ENCODE measurements around the gene CROCC2.
A peak's percentile ranks its signal among the peaks of the same experiment; 100 is the strongest.

CROCC2 gene

DNA sequence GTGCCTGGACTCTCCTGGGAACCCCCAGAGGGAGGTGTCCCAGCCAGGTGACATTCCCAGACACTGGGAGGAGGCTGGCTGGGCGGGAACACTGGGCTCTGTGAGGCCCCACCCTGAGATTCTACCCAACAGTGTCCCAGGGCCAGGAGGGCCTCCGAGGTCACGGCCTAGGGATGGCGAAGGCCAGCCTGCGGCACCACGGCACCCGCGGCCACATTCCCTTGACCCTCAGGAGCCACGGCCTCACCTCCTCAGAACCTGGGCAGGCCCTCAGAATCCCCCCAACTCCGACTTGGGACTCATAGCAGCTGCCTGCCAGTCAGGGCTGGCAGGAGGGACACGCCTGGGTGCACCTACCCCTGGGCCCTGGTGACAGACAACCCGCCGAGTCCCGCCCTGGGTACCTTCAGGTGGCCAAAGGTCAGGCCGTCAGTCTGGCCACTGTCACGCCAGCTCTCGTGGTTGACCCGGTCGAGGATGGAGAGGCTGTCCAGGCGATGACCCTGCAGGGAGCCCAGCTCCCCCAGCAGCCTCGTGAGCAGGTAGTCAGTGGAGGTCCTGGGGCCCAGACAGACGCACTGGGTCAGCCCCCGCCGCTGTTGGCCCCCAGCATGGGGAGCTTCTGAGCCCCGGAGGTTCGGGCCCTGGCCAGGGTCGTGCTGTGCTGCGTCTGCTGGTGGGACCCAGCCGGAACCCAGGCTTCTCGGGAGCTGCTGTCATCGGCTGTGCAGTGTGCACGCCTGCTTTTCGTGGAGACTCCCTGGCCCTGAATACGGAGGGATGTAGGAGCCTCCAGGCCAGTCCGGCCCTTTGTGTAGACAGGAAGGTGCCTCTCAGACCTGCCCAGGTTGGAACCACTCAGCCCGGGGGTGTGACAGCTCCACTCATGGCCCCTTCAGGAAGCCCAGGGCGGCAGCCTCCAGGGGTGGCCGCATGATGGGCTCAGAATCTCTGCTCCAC is 16.3 kb upstream of the CROCC2 start:
- no peak for DNase-seq
- intact Hi-C loops (cut with DNase I) = no loop called here

DNA sequence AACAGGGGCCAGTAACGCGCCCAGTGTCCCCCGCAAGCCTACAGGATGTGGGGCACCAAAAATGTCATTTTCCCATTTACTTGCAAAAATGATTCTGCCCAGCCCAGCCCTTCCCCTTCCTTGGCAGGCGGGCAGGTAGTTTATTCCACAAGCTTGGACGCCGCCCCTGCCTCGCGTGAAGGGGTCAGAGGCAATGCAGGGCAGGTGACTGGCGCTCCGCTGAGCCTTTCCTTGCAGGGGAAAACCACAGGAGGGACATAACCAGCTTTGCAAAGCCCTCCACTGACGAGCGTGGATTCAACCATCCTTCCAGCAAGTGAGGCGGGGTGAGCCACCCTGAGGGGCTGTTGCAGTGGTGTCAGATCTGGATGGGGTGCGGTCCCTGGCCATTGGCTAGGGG is 15.4 kb upstream of the CROCC2 start:
- DNase-seq = no peak
- intact Hi-C loops (cut with DNase I) = no loop called here

DNA sequence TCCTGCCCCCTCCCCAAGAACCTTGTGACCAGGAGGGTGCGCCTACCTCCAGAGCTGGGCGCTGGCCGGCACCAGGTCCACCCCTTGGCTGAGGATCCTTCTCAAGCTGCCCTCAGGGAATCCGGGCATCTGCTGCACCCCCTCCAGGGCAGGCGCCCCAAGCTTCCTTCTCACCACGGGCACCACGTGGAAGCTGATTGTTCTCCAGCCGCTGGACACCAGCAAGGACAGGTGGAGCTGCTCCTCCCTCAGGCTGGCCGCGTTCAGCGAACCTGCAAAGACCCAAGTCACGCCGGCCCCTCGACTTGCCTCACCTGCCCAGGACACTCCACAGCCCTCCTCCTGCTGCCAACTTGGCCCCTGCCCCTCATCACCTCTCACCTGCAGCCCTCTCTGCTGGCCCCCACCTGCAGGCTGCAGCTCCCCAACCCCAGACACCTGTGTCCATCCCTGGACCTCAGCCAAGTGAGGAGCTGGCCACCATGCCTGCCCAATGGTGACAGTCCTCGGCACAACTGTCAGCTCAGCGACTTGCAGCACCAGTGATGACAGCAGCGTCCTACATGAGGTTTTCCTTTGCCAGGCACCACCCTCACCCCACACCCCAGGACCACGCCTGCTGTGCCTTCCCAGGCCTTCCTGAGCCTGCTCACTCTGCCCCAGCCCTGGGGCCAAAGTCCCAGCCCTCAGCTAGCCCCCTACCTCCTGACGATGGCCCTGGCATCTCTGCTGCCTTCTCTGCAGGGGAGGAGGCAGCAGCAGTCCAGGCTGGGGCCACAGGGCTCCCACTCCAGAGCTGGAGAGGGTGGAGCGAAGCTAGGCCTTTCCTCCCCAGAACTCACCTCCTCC is 14.4 kb upstream of the CROCC2 start:
- DNase-seq = no peak
- intact Hi-C loops (cut with DNase I) = no loop called here

DNA sequence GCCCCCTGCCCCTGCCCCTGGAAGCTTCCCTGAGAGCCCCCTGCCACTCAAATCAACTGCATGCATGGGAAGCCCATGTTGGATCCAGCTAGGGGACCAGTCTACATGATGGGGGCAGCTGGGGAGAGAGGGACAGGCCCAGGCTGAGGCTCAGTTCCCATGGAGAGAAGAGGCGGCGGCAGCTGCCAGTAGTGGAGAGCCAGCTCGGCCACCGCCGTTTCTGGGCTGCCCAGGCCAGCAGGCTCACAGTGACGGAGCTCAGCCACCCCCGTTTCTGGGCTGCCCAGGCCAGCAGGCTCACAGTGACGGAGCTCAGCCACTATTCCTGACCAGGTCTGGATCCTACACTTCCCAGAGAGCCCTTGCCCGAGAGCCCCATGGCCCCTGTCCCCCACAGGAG is 13.8 kb upstream of the CROCC2 start:
- intact Hi-C loops (cut with DNase I) = no loop called here
- DNase-seq = peak in 6 of 42 donors; percentile 6 to 39 (median 26)

DNA sequence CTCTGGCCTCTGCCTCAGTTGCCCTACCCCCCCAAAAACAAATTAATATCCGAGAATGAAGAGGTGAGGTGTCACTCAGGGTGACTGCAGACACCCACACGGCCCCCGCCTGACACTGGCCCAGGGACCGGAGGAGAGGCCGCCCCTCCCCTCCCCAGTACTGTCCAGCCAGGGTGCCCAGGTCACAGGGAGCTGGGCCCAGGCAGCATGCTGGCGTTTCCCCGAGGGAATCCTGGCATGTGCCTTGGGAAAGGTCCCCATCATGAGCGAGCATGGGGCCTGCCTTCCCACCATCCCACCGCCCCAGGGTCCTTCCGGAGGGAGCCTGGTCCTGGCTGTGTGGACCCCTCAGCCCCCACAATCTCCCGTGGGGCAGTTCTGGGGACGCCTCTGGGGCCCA is 13.2 kb upstream of the CROCC2 start:
- intact Hi-C loops (cut with DNase I) = no loop called here
- no peak for DNase-seq

DNA sequence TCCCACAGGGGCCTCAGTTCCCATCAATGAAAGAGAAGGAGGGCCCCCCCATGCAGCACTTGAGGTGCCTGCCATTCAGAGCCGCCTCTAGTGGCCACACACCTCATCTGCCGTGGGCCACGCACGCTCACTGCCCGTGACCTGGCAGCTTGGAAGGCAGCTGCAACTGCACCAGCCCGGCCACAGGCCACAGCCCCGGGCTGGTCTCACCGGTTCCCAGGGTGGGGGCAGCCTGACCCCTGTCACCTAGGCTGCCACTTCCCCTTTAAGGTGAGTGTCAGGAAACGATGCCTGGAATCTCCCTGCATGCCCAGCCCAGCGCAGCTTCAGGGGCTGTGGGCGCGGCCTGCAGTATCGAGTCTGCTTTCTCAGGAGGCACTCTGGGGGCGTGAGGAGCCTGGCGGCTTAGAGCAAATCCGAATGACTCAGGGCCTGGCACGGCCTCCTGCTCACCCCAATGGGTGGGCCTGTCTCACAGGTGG is 12.7 kb upstream of the CROCC2 start:
- DNase-seq = peak in 40 of 42 donors; percentile 17 to 86 (median 52)
- intact Hi-C loops (cut with DNase I) = no loop called here

DNA sequence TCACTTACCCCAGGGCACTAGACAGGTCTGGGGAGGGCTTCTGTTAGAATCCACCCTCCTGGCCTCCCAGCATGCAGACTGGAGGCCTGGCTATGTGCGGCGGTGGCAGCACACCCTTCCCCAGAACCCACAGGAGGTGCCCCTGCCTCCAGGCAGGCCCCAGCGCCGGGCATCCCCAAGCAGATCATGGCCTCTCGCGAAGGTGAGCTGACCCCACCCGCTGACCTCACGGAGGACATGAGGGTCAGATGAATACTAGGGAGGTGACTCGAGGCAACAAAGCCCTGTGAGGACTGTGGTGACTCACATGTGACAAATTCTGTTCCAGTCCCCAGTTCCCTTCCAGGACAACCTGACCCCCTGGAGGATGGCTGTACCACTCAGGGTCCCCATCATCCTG is 12.1 kb upstream of the CROCC2 start:
- intact Hi-C loops (cut with DNase I) = no loop called here
- DNase-seq = no peak

DNA sequence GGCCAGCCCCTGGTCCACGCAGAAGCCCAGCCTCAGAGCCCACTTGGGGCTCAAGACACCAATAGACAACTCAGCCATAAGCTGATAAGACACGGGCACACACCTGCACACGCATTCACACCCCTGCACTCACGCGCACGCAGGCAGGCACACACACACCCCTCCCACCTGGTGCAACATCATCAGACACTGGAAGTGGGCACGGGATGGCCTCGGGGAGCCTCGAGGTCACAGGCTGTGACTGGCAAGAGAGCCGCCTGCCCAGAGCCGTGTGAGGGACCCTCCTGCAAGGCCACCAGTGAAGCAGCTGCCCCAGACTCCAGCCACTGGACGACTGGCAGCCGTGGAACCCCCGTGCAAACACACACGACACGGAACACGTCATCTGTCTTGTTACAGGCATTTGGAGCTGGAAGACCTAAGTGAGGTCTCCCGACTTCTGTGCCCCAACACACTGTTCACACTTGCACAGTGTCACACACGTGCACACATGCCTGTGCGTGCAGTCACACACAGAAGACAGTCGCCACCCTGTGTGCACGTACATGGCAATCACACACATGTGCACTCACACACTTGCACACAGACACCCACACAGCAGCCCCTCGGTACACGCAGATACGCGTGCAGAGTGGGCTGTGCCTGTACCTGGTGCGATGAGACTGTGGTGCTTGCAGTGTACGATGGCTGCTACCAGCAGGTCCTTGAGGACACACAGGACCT is 11.1 kb upstream of the CROCC2 start:
- DNase-seq = no peak
- intact Hi-C loops (cut with DNase I) = no loop called here

DNA sequence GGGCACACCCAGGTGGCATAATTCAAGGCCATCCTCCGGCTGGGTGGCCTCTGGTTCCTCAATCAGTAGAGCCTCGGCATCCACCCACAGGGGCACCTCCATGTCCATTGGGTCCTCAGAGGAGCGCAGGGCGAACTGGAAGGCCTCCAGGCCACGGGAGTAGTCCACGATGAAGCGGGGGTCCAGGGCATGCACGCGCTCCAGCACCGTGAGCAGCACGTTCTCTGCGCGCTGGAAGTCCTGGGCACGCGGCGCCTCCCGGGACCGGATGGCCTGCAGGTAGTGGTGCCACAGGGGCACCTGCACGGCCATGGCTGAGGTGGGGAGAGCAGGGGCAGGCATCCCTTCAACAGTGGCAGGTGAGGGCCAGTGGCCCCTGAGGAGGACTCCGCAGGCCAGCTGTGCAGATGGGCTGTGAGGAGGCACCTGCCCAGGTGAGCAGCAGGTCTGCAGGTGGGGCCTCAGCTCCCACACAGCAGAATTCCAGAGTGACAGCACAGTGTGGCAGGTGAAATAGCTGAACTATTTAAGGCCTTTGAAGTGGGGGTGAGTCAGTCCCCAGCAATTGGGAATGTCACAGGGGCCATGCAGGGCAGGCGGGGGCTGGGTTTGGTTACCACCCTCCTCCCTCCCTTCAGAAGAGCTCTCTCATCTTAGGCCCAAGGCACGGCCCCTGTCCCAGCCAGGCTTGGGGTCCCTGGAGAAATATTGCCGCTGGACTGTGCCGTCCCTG is 10.3 kb upstream of the CROCC2 start, which contains the start of gene MAB21L4:
Gene MAB21L4, minus strand, starts transcription at position 501 of the 733 bp plus-strand sequence. Its CDS starts 159 bp downstream, at position 342.
- intact Hi-C loops (cut with DNase I) = no loop called here
- peak in 1 of 42 donors; percentile 47 for DNase-seq

DNA sequence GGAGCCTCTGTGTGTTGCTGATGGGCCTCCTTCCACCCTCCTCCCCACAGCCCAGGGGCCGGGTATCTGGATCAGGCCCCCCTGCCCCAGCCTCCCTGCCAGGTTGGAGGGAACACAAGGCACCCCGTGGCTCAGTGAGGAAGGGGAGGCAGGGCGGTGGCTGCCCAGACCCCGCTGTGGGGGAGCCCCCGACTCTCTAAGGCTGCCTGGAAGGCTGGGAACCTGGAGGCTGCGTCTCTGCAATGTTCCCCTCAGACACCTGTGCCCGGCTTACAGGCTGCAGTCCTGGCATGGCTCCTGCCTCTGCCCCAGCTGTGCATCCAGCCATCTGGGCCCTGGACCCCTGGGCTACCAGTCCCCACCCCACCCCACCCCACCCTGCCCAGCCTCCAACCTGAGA is 9.7 kb upstream of the CROCC2 start:
- intact Hi-C loops (cut with DNase I) = no loop called here
- DNase-seq = no peak

DNA sequence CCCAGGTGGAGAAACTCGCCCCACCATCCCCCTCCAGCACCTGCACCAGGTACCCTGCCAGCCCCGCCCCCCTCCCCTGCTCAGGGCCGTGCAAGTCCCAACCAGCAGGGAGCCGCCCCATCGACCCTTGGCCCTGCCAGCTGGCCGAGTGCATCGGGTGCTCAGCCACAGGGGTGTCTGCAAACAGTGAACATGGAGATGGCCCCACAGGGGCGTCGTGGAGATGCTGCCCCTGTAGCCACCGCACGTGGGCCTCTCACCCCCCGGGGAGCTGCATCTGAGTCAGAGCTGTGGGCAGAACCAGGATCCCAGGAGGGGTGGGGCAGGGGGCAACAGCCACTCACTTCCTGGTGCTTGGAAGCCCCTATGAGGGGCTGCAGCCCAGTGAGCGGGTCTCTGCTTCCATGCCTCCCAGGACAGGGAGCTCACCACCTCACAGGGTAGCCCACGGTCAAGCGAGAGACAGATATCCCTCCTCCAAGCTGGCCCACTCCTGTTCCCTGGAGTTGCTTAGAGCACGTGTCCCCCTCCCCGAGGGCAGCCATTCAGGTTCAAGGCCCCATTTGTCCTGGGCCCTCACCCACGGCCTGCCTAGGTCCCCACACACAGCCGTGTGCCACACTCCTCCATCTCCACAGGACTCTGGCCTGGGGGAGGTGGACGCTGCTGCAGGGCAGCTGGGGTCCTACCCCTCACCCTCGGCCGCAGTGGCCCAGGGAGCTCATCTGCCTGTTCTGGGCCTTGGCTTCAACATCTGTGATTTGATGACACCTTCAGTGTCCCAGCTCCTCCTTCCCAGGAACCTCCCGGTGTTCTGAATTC is 9.1 kb upstream of the CROCC2 start:
- intact Hi-C loops (cut with DNase I) = no loop called here
- DNase-seq = no peak

DNA sequence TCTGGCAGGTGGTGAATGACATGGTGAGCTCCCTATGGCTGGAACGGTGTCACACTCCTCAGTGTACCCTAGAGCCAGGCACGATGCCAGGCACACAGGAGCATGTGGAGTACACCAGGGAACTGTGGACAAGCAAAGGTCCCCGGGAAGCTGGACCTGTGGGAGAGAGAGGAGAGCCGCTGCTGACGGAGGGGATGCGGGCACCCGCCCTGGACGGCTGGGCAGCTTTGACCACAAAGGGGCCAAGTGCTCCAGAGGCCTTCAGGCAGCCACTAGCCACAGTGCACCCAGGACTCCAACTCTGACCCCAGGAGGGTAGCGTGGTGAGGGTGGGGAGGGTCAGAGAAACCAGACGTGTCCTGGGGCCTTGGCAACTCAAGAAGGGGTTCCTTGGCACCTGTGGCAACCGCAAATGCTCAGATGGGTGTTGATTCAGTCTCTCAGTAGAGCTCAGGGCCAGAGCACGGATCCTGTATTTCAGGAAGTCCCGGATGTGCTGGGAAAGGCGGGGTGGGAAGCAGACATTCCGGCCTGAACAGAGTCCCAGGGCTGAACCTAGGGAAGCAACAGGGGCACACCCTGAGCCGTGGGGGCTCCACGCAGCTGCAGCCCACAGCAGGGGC is 7.9 kb upstream of the CROCC2 start:
- intact Hi-C loops (cut with DNase I) = no loop called here
- DNase-seq = no peak

DNA sequence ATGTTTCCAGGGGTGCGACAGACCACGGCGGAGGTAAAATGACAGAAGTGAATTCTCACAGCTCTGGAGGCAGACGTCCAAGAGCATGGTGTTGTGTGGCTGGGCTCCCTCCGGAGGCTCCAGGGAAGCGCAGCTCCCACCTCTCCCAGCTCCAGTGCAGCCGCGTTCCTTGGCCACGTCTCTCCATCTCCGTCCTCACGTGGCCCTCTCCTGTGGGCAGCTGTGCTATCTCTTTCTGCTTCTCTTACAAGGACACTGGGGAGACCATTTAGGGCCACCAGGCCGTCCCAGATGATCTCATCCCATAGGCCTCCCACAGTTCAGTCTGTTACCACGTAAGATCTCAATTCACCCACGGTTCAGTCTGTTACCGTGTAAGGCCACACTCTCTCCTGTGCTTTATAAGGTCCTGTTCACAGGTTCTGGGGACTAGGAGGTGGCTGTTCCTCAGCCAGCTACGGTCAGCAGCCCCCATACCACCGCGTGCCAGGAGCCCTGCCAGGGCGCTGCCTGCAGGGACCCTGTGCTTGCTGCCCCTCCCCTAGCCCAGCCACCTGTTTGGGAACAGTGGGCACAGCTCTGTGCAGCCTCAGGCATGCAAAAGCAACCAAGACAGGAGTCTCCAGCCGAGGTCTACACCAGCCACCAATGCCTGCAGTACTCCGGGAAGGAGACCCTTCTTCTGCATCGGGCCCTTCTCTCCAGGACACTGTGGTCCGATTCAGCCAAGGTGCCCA is 7.2 kb upstream of the CROCC2 start:
- intact Hi-C loops (cut with DNase I) = no loop called here
- no peak for DNase-seq

DNA sequence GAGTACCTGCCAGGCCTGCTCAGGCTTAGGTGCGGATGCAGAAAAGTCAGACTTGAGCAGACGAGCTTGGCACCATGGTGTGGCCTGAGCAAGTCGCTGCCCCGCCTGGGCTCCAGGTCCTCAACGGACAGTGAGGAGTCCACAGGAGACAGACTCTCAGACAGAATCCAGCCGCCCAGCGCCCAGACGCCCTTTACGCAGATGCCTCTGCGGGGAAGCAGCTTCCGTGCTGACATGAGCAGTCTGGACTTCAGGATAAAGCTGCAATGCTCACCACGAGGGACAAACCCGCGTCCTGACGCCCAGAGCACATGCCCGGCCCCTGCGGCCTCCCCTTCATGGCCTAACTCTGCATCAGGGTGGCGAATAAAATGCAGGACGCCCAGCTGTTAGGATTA is 6.7 kb upstream of the CROCC2 start:
- DNase-seq = no peak
- intact Hi-C loops (cut with DNase I) = no loop called here

DNA sequence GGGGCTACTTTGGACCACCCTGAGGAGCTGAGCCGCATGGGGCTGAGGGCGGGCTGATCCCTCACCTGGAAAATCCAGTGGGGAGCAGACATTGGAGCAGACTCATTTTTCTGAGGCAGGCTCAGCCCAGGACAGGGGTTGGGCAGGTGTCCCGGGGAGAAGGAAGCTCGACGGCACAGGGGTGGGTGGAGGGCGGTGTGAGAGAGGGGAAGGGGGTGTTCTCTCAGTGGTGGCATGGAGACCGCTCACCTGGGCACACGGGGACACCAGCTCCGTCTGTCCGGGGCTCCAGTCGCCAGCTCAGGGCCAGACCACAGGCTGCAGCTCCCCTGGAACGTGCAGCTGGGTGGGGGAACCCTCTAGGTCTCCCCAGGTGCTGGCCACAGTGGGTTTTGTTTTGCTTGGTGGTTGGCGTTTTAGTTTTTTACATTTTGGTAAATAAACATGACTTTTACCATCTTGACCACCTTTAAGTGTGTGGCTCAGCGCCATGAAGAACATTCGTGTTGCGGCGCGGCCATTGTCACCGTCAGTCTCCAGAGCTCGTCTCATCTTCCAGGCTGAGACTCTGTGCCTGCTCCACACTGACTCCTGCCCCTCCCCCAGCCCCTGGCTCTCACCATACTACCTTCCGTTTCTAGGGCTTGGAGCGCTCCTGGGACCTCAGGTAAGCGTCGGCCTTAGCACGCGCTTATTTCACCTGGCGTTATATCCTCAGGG is 5.8 kb upstream of the CROCC2 start:
- intact Hi-C loops (cut with DNase I) = no loop called here
- no peak for DNase-seq
